HG03378 (cell line): ENCODE data around the gene ATP6V0D1.
"Not testable (repeated sequence)": the region's sequence is repeated elsewhere in the genome, so short reads cannot be mapped to it uniquely, and the experiment has no call there.

Experiments
- ATAC-seq: cut with Tn5 transposase; IDR thresholded peaks from one replicate; pipeline ENCODE4 v1.9.1; 2021; ENCODE audit warnings: mild to moderate bottlenecking, moderate library complexity; ENCODE audit not compliant: unreplicated experiment

Gene ATP6V0D1

DNA sequence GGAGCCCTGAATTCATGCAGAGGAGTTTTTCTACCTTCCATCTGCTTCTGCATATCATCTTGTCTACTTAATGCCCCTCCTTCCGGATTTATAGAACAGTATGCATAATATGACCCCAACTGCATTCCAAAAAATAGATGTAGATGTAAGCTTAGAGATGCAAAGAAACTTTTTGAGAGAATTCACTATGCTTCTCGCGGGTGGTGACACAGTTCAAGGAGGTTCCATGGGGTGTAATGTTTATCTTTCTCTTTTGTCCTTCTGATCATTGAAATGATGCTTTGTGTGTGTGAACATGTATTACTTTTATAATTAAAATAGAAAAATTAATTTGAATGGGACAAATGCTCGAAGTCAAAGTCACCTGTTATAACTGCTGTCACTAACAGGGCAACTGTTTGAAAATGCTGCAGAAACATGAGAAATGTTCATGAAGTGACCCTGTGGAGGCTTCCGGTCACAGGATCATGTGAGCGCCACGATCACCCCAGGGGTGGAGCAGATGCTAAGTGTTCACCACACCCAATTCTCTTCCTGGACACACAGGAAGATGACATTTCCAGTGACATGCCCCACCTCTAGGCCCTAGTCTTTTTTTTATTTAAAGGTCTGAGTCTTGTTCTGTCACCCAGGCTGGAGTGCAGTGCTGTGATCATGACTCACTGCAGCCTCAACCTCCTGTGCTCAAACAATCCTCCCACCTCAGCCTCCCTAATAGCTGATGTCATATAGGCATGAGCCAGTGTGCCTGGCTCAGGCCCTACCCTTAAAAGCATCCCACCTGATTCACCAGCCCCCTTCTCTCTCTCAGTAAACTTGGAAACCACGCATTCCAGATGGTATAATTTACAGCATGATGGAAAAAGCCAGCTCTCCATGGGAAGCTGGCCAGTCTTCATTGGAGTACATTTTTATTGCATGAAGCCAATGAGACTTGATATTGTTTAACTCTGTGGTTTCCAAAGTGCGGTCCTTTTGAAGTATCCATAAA lies 23.4 kb upstream of the ATP6V0D1 start:
- peak; percentile 49 for ATAC-seq

DNA sequence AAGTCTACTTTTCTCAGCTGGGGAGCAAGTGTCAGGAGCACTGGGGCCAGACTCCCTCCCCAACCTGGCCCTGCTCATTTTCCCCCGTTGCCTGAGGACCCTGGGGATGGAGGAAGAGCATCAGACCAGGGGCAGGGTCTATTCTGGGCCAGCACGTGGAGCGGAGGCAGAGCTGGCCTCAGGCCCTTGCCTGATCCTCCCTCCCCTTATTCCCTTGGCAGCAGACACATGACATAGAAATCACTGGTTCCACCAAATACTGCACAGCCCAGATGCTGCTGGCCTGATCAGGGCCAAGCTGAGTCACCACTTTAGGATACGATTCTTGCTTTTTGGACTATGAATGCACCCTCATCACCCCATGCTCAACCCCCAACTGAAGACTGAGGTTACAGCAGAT lies 18.1 kb upstream of the ATP6V0D1 start:
- ATAC-seq = no peak

DNA sequence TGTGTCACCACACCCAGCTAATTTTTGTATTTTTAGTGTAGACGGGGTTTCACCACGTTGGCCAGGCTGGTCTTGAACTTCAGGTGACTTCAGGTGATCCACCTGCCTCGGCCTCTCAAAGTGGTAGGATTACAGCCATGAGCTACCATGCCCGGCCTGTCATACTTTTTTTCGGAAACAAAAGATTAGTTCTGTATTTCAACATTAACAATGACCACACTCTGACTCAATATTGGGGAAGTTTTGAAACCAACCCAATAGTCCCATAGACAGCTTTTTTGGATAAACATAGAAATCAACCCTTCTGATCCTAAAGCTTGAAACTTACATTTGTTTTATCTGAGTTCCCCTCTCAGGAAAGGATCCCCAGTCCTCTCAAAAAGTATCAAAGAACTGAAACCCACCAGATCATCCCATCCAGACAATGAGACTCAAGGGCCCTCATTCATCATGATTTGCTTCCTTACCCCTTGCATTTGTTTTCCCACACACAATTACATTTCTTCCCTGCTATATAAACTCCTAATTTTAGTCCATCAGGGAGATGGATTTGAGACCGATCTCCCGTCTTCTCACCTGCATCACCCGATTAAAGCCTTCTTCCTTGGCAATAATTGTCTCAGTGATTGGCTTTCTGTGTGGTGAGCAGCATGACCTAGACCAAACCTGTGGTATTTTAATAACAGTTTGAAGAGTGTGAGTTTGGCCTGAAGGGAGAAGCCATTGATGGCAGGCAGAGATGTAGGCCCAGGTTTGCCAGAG lies 9.6 kb upstream of the ATP6V0D1 start:
- ATAC-seq = no peak

DNA sequence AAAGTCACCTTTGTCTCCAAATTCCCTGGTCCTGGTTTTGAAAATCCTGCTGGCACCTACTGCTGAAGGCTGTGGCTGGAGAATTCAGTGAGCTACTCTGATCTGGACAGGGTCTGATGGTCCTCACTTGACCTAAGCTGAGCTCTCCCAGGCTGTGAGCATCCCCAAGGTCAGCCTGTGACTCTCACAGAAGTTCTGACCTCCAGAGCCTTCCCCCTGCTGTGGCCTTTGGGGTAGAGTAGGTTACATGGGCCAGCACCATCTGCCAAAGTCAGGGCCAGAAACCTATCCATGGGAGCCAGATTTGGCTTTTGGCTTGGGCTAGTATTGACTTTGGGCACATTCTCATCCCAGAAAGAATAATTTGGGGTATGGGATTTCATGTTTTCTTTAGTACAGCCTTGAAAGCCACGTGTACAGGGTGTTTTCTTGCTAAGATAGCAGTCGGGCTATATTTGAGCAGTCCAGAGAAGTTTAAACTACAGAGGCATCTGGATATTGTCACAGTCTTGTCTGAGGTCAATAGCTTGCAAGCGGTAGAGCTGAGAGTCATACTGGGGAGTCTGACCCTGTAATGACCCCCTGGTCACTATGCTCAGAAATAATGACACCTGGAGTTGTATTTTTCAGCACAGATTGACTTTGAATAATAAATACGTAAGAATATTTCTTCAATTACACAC lies 8.6 kb upstream of the ATP6V0D1 start:
- no peak for ATAC-seq

DNA sequence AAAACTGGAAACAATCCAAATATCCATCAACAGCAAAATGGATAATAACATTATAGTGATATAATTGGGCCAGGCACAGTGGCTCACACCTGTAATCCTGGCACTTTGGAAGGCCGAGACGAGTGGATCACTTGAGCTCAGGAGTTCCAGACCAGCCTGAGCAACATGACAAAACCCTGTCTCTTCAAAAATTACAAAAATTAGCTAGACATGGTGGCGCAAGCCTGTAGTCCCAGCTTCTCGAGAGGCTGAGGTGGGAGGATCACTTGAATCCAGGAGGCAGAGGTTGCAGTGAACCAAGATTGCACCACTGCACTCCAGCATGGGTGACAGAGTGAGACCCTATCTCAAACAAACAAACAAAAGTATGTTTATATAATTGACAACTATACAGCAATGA lies 6.6 kb upstream of the ATP6V0D1 start:
- ATAC-seq = not testable (repeated sequence)

DNA sequence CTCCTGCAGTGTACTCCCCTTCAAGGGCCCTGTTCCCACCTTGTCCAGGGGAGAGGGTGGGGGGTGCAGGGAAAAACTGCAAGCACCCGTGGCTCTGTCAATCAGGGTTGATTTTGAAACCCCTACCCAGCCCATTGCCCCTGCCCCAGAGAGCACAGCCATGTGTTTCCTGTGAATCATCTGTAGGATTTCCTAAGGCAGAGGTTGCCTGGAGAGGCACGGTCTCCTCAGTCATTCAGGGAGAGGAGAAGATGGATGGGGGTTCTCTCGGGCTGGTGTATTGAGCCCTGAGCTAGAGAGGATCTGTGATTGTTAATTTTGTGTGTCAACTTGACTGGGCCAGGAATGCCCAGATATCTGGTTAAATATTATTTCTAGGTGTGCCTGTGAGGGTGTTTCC lies 5.8 kb upstream of the ATP6V0D1 start:
- ATAC-seq = no peak

DNA sequence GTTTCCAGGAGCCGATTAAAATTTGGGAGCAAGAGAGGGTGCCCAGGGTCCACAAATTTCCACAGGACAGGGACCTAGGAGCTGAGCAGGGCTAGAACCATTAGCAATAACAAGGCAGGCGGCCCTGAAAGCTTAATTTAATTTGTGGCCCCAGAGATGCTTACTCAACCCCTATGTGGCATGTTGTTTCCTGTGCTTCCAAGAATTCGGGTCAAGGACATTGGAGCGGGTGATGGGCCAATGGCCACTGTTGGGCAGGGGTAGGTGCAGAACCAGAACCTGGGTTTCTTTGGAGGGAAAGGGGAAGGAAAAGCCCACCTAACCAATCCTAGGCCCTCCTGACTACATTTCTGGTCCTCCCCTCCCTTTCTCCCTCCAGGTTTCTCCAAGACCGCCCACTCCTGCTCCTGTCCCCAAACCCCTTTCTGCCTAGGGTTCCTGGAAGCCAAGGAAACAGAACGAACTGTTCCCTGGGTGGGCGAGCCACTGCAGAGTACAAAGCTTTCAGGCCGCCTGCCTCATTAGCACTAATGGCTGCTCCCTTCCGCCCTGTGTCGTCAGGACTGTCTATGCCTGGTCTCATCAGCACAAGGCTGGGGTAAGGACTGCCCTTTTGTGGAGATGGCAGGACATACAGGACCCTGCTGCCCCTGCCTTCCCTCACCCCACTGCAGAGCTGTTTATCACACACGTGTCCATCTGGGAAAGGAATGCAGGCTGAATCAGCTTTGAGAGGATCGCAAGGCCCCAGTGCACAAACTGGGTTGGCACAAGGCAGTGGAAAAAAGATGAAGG lies 3.0 kb upstream of the ATP6V0D1 start:
- no peak for ATAC-seq

DNA sequence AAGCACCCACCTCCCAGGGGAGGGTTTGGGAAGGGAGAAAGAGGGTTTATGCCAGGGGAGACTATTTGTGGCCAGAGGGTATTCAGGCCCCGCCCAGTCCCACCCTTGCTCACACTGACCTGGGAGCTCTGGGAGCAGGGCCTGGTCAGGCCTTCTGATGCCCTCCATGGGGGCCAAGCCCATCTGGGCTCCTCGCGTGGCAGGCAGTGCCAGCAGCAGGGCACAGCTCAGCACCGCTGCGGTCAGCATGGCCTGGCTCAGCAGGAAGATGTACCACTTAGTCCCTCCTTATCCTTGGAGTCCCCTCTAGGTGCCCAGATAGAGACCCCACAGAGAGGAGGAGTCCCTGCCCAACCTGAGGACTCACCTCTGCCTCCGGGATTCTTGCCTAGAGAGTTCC lies 2.2 kb upstream of the ATP6V0D1 start, which contains the start of gene AGRP:
Gene AGRP (minus strand): TSS at position 398 of the 400 bp plus-strand sequence. CDS start 149 bp downstream, at position 249.
- ATAC-seq = no peak

DNA sequence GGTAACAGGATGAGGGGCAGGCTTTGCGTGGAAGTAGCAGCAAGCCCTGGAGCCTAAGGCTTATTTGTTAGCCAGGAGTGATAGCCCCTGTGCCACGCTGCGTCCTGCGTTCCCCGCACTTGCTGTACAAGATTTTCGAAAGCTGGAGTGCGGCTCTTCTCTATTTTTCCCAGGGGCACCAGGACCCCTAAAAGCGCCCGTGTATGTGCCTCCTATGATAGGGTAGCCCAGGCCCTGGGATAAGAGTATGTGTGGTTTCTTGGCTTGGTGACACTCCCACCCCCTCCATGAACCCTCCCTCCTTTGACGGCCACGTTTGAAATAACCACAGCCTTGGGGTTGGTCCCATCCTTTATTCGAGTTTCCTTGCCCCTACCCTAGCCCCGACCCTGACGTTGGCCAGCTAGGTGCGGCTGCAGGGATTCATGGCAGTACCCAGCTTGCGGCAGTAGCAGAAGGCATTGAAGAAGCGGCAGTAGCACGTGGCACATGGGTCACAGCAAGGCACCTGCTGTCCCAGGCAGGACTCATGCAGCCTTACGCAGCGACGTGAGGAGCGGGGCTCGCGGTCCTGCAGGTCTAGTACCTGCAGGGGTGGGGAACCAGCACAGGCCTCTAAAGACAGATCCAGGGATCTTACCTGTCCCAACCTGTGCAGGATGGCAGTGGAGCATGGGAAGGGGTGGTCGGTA lies 1.4 kb upstream of the ATP6V0D1 start:
- ATAC-seq = no peak

DNA sequence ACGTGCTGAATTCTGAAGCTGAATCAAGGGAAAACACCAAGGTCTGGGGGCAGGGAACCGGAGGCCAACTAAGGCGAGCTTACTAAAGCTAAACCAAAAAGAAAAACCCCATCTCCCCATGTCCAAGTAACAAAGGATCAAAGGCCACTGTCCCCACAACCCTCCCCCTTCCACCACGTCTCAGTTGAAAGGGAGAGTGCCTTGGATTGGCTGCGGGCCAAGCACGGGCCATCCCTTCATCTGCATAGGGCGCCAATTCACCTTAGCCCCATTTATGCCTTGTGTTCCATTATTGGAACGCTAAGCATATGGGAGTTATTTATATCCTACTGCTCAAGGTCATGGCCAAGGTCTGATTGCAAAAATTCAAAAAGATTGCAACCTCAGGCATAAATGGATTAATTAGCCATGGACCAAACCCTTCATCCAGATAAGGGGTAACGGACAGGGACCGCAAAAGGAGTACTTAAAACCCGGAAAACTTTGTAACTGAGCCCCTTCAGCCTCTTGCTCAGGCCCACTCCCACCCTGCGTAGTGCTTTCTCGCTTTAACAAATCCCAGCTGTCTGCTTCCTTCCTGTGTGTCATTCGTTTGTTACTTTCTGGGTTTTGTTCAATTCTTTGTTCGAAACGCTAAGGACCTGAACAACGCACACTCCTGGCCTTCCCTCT lies 740 bp upstream of the ATP6V0D1 start:
- ATAC-seq = no peak

DNA sequence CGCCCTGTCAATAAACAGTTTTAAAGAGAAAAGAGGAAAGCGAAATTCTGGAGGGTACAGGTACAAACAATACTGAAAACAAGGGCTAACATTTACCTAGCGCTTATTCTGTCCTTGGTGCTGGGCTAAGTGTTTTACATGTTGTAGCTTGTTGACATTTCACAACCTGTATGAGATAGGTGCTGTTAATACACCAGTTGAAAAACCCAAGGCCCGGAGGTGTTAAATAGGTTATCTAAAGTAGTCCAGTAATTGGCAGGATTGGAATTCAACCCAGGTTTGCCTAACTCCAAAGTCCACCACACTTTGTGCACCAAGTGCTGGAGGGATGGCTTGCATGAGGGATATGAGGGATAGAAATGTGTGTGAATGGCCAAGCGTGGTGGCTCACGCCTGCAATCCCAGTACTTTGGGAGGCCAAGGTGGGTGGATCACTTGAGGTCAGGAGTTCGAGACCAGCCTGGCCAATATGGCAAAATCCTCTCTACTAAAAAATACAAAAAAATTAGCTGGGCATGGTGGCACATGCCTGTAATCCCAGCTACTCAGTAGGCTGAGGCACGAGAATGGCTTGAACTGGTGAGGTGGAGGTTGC lies 2.9 kb downstream of the ATP6V0D1 start:
- no peak for ATAC-seq

DNA sequence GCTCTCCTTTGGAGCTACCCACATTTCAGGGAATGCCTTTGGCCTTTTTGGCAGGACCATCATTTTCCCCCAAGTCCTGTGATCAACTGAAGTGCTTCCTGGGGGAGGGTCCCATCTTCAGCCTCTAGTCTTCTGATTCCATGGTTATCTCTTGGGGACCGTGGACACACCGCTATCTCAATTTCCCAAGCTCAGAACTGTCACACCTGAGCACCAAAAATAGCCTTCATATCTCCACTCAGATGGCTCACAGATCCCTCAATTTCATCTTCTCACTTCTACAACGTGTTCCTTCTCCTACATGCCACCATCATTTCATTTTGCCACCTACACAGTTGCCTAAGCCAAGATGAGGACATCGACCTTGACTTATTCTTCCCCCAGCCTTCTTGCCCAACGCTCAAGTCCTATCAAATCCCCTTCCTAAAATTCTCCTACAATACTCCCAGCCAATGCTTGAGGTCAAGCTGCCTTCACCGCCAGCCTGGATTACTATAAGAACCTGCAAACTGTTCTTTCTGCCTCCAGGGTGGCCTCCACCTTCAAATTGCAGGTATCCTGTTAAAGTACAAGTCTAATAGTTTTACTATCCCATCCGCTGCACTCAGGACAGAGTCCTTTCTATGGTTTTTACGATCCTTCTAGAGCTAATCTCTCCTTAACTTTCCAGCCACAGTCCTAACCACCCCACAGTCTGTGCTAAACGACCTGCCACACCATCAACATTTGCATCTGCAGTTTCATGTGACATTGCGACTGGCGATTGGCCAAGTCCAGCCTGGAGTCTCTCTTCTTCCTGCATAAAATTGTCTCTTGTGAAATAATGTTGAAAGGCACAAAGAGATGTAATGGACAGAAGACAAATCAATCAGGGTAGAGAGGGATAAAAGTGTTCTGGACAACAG lies 6.2 kb downstream of the ATP6V0D1 start:
- no peak for ATAC-seq

DNA sequence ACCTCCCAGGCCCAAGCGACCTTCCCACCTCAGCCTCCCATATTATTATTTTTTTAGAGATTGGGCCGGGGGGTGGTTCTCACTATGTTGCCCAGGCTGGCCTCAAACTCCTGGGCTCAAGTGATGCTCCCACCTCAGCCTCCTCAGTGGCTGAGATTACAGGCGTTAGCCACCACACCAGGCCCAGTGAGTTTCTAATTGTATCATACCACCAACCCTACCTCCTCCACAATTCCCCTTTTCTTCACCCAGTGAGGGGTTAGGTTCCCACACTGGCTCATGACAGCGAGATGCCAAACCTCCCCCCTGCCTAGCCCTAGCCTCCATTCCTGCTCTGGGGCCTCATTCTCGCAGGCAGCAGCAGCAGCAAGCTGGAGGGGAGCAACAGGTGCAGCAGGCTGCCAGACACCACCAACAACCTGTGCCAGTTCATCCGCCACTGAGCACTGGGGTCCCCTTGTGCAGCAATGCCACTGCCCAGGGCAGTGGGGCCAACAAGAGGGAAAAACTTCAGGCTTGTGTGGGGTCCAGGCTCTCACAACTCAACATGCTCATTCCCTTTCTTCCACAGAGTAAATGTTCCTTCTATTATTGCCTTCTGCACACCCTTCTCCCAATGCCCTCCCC lies 9.1 kb downstream of the ATP6V0D1 start:
- no peak for ATAC-seq

DNA sequence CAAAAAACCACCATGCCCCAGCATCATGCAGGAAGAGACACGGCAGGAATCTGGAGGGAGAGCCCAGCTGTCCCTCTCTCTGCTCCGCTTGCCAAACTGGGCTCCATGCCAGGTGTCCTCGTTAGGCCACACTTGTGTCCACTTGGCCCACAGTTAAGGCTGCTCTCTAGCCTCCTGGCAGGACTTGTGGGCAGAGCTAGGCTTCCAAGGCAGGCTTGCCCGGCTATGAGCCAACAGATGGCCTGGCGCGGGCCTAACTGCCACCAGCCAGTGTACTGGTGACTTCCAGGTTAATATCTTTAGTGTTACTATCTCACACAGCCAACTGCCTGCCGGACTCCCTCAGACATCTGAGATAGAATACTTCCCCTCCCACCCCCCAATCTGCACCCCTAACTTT lies 10.6 kb downstream of the ATP6V0D1 start:
- no peak for ATAC-seq

DNA sequence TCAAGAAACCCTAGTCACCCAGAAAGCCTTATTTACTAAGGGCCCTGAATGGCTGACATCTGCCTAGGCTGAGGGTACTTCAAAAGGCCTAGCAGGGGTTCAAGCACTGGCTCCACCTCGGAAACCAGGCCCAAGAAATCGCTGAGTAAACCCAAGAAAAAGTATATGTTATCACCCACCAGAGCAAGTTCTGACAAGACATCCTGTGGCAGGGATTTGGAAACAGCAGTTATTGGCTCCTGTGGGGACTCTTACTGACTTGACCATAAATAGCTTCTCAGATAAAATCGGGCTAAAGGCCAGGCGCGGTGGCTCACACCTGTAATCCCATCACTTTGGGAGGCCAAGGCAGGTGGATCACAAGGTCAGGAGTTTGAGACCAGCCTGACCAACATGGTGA lies 12.2 kb downstream of the ATP6V0D1 start:
- no peak for ATAC-seq

DNA sequence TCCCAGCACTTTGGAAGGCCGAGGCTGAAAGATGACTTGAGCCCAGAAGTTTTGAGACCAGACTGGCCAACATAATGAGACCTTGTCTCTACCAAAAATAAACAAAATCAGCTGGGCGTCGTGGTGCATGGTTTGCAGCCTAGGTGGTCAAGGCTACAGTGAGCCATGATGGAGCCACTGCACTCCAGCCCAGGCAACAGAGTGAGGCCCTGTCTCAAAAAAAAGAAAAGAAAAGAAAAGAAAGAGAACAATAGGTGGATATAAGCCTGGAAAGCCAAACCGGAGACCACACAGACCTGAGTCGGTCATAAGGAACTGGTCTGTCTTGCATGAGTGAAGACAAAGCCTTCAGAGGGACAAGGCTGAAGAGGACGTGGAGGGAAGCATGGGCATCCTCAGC lies 14.4 kb downstream of the ATP6V0D1 start:
- ATAC-seq = no peak

DNA sequence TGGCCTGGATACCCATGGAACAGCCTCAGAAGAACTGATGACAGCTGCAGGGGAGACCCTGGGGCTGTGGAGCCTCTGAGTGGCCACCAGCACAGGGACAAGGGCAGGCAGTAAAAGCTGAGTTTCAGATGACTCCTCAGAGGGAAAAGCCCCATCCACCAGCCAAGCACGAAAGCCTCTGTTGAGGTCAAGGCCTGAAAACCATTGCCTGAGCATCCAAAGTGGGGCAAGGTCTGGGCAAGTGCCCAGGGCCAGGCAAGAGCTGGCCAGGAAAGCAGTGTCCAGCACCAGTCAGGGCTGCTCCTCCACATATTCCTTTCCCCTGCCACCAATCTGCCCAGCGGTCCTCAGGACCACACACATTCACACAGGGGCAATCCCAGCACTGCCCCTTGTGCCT lies 16.4 kb downstream of the ATP6V0D1 start:
- no peak for ATAC-seq
